ENCODE data around the gene CNDP1. TPM values are rescaled to one million over a fixed set of nuclear protein-coding genes. Genes with fewer than 3 reads are reported as not detected.

CNDP1 gene
- total RNA-seq, 2 donors from 2014 or later = under 0.01 TPM; not detected in 1

GRCh38 chr18:74517236-74517630, 17.1 kb upstream of the CNDP1 start:
- H3K27ac ChIP-seq = no peak overlapping the region
- ATAC-seq = no peak
- no peak overlapping the region for H3K4me3 ChIP-seq
- H3K4me1 ChIP-seq = peaks cover 7% of the 10 kb centered on the region
- TF ChIP-seq POLR2A (IDR thresholded peaks at IDR 0.05) (no peak), CTCF (IDR thresholded peaks at IDR 0.05) (no peak)
- no peaks in the 10 kb centered on the region for H3K27me3 ChIP-seq
- H3K36me3 ChIP-seq (replicated peaks in 1 of 2; ENCODE audit: insufficient read depth in 1 of 2, low read depth in 2 of 2) = peaks cover 24 to 39% of the 10 kb centered on the region in 2 donors
- WGBS, 2 donors = 74 to 78% methylated on average over 15 of the region's 15 CpGs
- intact Hi-C loops (cut with DNase I) = no loop called here
- no peaks in the 10 kb centered on the region for H3K9me3 ChIP-seq
- no peak for DNase-seq

GRCh38 chr18:74518456-74519295, 15.6 kb upstream of the CNDP1 start:
- H3K9me3 ChIP-seq = no peaks in the 10 kb centered on the region
- no peak for ATAC-seq
- peak in 1 of 4 donors; percentile 10 for DNase-seq
- H3K4me3 ChIP-seq = no peak overlapping the region
- TF ChIP-seq POLR2A (IDR thresholded peaks at IDR 0.05) (no peak), CTCF (IDR thresholded peaks at IDR 0.05) (no peak)
- 71 to 77% methylated on average over 27 to 30 of the region's 32 CpGs for WGBS, 2 donors
- H3K27ac ChIP-seq = no peak overlapping the region
- peaks cover 7% of the 10 kb centered on the region for H3K4me1 ChIP-seq
- intact Hi-C loops (cut with DNase I) = no loop called here
- no peaks in the 10 kb centered on the region for H3K27me3 ChIP-seq
- H3K36me3 ChIP-seq (replicated peaks in 1 of 2; ENCODE audit: insufficient read depth in 1 of 2, low read depth in 2 of 2) = peaks cover 19 to 33% of the 10 kb centered on the region in 2 donors

- intact Hi-C loops (cut with DNase I) = no loop called here
- no peaks in the 10 kb centered on the region for H3K9me3 ChIP-seq
- 93 to 94% methylated on average over 14 to 18 of the region's 18 CpGs for WGBS, 2 donors
- H3K4me3 ChIP-seq = no peak overlapping the region
- no peaks in the 10 kb centered on the region for H3K27me3 ChIP-seq
- H3K27ac ChIP-seq = no peak overlapping the region
- ATAC-seq = no peak
- DNase-seq = peak in 1 of 4 donors; percentile 10
- H3K36me3 ChIP-seq (replicated peaks in 1 of 2; ENCODE audit: insufficient read depth in 1 of 2, low read depth in 2 of 2) = peaks cover 18 to 33% of the 10 kb centered on the region in 2 donors
- TF ChIP-seq CTCF (IDR thresholded peaks at IDR 0.05) = no peak
- no peak for TF ChIP-seq POLR2A (IDR thresholded peaks at IDR 0.05)
- peaks cover 12% of the 10 kb centered on the region for H3K4me1 ChIP-seq
These were observed 14.8 kb upstream of the CNDP1 start for GRCh38 chr18:74519320-74520095.

- WGBS, 2 donors = 89 to 90% methylated on average over 14 of the region's 14 CpGs
- H3K27ac ChIP-seq = no peak overlapping the region
- peaks cover 18 to 29% of the 10 kb centered on the region in 2 donors for H3K36me3 ChIP-seq (replicated peaks in 1 of 2; ENCODE audit: insufficient read depth in 1 of 2, low read depth in 2 of 2)
- intact Hi-C loops (cut with DNase I) = no loop called here
- TF ChIP-seq CTCF (IDR thresholded peaks at IDR 0.05) (no peak), POLR2A (IDR thresholded peaks at IDR 0.05) (no peak)
- peaks cover 19% of the 10 kb centered on the region for H3K4me1 ChIP-seq
- DNase-seq (peak in 1 of 4 donors; percentile 5), ATAC-seq (no peak)
- no peak overlapping the region for H3K4me3 ChIP-seq
- no peaks in the 10 kb centered on the region for H3K9me3 ChIP-seq
- H3K27me3 ChIP-seq = no peaks in the 10 kb centered on the region
These were observed 14.0 kb upstream of the CNDP1 start for GRCh38 chr18:74520096-74520833.

All from body of pancreas (tissue), 4 donors.